ENCODE data around the gene SLC51B.

- TF ChIP-seq, protein P1, sequence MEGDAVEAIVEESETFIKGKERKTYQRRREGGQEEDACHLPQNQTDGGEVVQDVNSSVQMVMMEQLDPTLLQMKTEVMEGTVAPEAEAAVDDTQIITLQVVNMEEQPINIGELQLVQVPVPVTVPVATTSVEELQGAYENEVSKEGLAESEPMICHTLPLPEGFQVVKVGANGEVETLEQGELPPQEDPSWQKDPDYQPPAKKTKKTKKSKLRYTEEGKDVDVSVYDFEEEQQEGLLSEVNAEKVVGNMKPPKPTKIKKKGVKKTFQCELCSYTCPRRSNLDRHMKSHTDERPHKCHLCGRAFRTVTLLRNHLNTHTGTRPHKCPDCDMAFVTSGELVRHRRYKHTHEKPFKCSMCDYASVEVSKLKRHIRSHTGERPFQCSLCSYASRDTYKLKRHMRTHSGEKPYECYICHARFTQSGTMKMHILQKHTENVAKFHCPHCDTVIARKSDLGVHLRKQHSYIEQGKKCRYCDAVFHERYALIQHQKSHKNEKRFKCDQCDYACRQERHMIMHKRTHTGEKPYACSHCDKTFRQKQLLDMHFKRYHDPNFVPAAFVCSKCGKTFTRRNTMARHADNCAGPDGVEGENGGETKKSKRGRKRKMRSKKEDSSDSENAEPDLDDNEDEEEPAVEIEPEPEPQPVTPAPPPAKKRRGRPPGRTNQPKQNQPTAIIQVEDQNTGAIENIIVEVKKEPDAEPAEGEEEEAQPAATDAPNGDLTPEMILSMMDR (IDR thresholded peaks at IDR 0.05), result no peak
- TF ChIP-seq POLR2AphosphoS5 (IDR thresholded peaks at IDR 0.05) (no peak), POLR2A (IDR thresholded peaks at IDR 0.05) (no peak)
These were observed 24.8 kb upstream of the SLC51B start for GRCh38 chr15:65020419-65020818.
